SK-N-SH treated with all-trans-retinoic acid at 6 μM for 48 hours (cell line): Measurements from ENCODE around the gene JAGN1.
"Not testable (repeated sequence)": the region's sequence is repeated elsewhere in the genome, so short reads cannot be mapped to it uniquely, and the experiment has no call there.

Source experiments
- ATAC-seq: fragments of 200-7000 bp; cut with Tn5 transposase; 3 replicates; pipeline ENCODE4 v1.9.1; 2020; ENCODE audit warnings: mild to moderate bottlenecking, moderate library complexity
- ARNTL ChIP-seq: fragments of 450-650 bp; formaldehyde crosslinking; IDR thresholded peaks from 2 replicates; pipeline ENCODE4 v1.5.0; 2020; ENCODE audit warnings: low read depth, mild to moderate bottlenecking, moderate library complexity, borderline replicate concordance
- BACH2 ChIP-seq: fragments of 250-450 bp; sonication (Bioruptor Pico); IDR thresholded peaks from 2 replicates; pipeline ENCODE4 v1.9.0; 2021; ENCODE audit warnings: mild to moderate bottlenecking, borderline replicate concordance
- CSDC2 ChIP-seq: fragments of 250-450 bp; sonication (Bioruptor Pico); IDR thresholded peaks from 2 replicates; pipeline ENCODE4 v1.5.0; 2020; ENCODE audit warnings: mild to moderate bottlenecking, moderate library complexity
- ESRRG ChIP-seq: fragments of 250-450 bp; sonication (Bioruptor Pico); IDR thresholded peaks from 2 replicates; pipeline ENCODE4 v1.6.1; 2021; ENCODE audit warnings: mild to moderate bottlenecking
- OSR1 ChIP-seq: fragments of 250-450 bp; sonication (Bioruptor Pico); IDR thresholded peaks from 2 replicates; pipeline ENCODE4 v1.8.0; 2022; ENCODE audit warnings: moderate library complexity, mild to moderate bottlenecking, inconsistent platforms
- PPARA ChIP-seq: fragments of 250-450 bp; sonication (Bioruptor Pico); IDR thresholded peaks from 2 replicates; pipeline ENCODE4 v1.5.0; 2020; ENCODE audit warnings: mild to moderate bottlenecking, borderline replicate concordance
- RARB ChIP-seq: fragments of 250-450 bp; sonication (Bioruptor Pico); IDR thresholded peaks from 2 replicates; pipeline ENCODE4 v1.8.0; 2021; ENCODE audit warnings: mild to moderate bottlenecking, moderate library complexity
- SNAI2 ChIP-seq: fragments of 250-450 bp; sonication (Bioruptor Pico); IDR thresholded peaks from 2 replicates; pipeline ENCODE4 v1.5.0; 2020; ENCODE audit warnings: mild to moderate bottlenecking, moderate library complexity
- ZC3H10 ChIP-seq: fragments of 250-450 bp; sonication (Bioruptor Pico); IDR thresholded peaks from 2 replicates; pipeline ENCODE4 v1.5.1; 2021; ENCODE audit warnings: mild to moderate bottlenecking, moderate library complexity
- ZFP3 ChIP-seq: fragments of 250-450 bp; sonication (Bioruptor Pico); IDR thresholded peaks from 2 replicates; pipeline ENCODE4 v1.5.0; 2020; ENCODE audit warnings: mild to moderate bottlenecking, moderate library complexity
- ZFP30 ChIP-seq: fragments of 450-650 bp; formaldehyde crosslinking; IDR thresholded peaks from 2 replicates; pipeline ENCODE4 v1.5.0; 2022; ENCODE audit warnings: mild to moderate bottlenecking, moderate library complexity
- ZNF565 ChIP-seq: fragments of 450-650 bp; formaldehyde crosslinking; conservative IDR thresholded peaks from 2 replicates; pipeline ENCODE4 v1.5.0; 2020; ENCODE audit warnings: low read depth, mild to moderate bottlenecking, moderate library complexity
- ZNF70 ChIP-seq: fragments of 450-650 bp; formaldehyde crosslinking; IDR thresholded peaks from 2 replicates; pipeline ENCODE4 v1.5.0; 2020; ENCODE audit warnings: mild to moderate bottlenecking, moderate library complexity
- ZNF8 ChIP-seq: fragments of 450-650 bp; formaldehyde crosslinking; IDR thresholded peaks from 2 replicates; pipeline ENCODE4 v1.5.0; 2020; ENCODE audit warnings: mild to moderate bottlenecking, moderate library complexity
- TF ChIP-seq, protein P1 (sequence below): fragments of 250-450 bp; sonication (Bioruptor Pico); IDR thresholded peaks from 2 replicates; pipeline ENCODE4 v1.5.0; 2020; ENCODE audit warnings: mild to moderate bottlenecking, moderate library complexity
- TF ChIP-seq, protein P2 (sequence below): fragments of 250-450 bp; sonication (Bioruptor Pico); IDR thresholded peaks from 2 replicates; pipeline ENCODE4 v1.8.0; 2021; ENCODE audit warnings: low read depth, mild to moderate bottlenecking, moderate library complexity, borderline replicate concordance
- TF ChIP-seq, protein P3 (sequence below): fragments of 250-450 bp; sonication (Bioruptor Pico); IDR thresholded peaks from 2 replicates; pipeline ENCODE4 v1.8.0; 2020; ENCODE audit warnings: mild to moderate bottlenecking, moderate library complexity, borderline replicate concordance

Gene JAGN1

DNA sequence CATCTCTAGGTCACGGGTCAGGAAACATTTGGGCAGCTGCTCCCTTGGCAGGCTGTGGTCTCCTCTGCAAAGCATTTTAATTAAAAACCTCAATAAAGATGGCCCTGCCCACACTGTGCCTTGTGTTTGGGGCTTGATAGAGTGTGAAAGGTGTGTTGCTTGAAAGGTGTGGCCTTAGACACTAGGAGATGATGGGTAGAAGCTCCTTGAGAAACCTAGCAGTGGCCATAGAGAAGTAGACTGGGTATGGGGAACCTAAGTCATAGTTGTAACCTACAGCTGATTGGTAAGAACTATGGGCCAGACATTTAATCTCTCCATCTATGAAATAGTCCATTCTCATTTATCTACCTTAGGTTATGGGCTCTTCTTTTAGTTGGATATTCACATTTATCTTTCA, 3.3 kb downstream of the JAGN1 start:
- no peak for ATAC-seq
- TF ChIP-seq, protein P1, sequence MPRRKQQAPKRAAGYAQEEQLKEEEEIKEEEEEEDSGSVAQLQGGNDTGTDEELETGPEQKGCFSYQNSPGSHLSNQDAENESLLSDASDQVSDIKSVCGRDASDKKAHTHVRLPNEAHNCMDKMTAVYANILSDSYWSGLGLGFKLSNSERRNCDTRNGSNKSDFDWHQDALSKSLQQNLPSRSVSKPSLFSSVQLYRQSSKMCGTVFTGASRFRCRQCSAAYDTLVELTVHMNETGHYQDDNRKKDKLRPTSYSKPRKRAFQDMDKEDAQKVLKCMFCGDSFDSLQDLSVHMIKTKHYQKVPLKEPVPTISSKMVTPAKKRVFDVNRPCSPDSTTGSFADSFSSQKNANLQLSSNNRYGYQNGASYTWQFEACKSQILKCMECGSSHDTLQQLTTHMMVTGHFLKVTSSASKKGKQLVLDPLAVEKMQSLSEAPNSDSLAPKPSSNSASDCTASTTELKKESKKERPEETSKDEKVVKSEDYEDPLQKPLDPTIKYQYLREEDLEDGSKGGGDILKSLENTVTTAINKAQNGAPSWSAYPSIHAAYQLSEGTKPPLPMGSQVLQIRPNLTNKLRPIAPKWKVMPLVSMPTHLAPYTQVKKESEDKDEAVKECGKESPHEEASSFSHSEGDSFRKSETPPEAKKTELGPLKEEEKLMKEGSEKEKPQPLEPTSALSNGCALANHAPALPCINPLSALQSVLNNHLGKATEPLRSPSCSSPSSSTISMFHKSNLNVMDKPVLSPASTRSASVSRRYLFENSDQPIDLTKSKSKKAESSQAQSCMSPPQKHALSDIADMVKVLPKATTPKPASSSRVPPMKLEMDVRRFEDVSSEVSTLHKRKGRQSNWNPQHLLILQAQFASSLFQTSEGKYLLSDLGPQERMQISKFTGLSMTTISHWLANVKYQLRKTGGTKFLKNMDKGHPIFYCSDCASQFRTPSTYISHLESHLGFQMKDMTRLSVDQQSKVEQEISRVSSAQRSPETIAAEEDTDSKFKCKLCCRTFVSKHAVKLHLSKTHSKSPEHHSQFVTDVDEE (CRISPR knock-in tag): no peak
- TF ChIP-seq ZNF8 (CRISPR knock-in tag) (no peak), OSR1 (CRISPR knock-in tag) (no peak), CSDC2 (CRISPR knock-in tag) (no peak), RARB (CRISPR knock-in tag) (no peak), BACH2 (CRISPR knock-in tag) (no peak), ZFP30 (CRISPR knock-in tag) (no peak), ZC3H10 (CRISPR knock-in tag) (no peak)
- TF ChIP-seq, protein P2, sequence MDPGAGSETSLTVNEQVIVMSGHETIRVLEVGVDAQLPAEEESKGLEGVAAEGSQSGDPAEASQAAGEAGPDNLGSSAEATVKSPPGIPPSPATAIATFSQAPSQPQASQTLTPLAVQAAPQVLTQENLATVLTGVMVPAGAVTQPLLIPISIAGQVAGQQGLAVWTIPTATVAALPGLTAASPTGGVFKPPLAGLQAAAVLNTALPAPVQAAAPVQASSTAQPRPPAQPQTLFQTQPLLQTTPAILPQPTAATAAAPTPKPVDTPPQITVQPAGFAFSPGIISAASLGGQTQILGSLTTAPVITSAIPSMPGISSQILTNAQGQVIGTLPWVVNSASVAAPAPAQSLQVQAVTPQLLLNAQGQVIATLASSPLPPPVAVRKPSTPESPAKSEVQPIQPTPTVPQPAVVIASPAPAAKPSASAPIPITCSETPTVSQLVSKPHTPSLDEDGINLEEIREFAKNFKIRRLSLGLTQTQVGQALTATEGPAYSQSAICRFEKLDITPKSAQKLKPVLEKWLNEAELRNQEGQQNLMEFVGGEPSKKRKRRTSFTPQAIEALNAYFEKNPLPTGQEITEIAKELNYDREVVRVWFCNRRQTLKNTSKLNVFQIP (CRISPR knock-in tag): no peak

DNA sequence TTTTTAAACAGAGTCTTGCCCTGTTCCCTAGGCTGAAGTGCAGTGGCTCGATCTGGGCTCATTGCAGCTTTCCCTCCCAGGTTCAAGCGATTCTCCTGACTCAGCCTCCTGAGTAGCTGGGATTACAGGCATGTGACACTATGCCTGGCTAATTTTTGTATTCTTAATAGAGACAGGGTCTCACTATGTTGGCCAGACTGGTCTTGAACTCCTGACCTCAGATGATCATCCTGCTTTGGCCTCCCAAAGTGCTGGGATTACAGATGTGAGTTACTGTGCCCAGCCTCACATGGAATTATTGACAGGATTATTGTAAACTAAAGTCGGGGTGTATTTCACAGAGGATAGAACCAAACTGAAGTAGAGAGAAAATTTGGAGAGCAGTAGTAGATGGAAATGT, 5.3 kb downstream of the JAGN1 start:
- ATAC-seq: not testable (repeated sequence)

DNA sequence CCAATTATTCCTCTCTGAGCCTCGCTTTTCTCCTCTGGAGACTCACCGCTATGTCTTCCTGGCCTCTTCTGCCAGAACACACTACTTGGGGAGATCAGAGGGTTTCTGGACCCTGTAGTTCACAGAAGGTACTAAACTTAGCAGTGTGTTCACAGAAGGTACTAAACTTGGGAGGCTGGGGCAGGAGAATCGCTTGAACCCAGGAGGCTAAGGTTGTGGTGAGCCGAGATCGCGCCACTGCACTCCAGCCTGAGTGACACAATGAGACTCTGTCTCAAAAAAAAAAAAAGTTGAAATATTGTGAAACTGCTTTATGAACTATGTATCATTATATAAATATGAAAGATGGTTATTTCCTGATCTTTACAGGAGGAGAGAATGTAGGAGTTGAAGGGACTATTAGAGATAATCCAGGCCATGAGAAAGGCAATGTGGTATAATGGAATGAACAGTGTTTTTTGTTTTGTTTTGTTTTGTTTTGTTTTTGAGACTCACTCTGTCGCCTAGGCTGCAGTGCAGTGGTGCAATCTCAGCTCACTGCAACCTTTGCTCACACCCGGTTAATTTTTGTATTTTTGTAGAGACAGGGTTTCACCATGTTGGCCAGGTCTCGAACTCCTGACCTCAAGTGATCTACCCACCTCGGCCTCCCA, 6.5 kb downstream of the JAGN1 start:
- ATAC-seq: not testable (repeated sequence)

DNA sequence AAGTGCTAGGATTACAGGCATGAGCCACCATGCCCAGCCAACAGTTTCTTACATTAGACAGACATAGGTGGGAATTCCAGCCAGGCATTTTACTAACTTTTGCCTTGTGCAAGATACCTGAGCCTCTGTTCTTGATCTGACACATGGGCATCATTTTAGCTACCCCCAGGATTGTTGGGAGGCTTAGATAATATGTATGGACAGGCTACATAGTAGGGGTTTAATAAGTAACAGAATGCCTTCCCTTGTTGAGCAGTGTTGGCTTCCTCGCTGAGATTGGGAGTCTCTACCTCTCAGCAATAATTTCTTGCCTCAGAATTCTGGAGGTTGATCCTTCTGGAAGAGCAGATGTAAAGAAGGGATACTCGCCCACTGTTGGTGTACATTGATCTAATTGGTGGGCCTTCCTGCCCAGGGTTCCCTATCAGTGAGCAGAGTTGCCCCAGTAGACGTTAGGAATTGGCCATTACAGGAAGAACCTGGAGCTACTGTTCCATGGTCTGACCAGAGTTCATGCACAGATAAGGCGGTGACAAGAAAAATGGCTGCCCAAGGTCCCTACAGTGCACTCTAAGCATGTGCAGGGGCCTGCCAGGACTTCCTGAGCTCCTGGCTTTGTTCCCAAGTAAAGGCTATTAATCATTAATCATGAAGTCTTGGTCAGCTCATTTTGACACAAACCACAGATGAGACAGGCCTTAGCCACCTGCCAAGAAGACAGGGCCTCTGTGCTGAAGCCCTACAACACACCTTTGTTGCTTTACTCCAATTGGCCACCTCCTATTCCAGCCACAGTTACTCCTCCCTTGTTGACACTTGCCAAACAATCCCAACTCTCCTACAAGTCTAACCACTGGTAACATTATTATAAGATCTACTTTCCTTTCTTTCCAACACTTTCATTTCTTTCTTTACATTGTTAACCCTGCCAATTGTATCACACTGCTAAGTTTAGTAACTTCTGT, 7.3 kb downstream of the JAGN1 start:
- TF ChIP-seq, protein P1 (CRISPR knock-in tag): no peak
- no peak for TF ChIP-seq ZFP3
- TF ChIP-seq BACH2 (CRISPR knock-in tag): no peak
- TF ChIP-seq ZNF565: no peak
- TF ChIP-seq PPARA (CRISPR knock-in tag): no peak
- TF ChIP-seq, protein P3, sequence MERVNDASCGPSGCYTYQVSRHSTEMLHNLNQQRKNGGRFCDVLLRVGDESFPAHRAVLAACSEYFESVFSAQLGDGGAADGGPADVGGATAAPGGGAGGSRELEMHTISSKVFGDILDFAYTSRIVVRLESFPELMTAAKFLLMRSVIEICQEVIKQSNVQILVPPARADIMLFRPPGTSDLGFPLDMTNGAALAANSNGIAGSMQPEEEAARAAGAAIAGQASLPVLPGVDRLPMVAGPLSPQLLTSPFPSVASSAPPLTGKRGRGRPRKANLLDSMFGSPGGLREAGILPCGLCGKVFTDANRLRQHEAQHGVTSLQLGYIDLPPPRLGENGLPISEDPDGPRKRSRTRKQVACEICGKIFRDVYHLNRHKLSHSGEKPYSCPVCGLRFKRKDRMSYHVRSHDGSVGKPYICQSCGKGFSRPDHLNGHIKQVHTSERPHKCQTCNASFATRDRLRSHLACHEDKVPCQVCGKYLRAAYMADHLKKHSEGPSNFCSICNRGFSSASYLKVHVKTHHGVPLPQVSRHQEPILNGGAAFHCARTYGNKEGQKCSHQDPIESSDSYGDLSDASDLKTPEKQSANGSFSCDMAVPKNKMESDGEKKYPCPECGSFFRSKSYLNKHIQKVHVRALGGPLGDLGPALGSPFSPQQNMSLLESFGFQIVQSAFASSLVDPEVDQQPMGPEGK (CRISPR knock-in tag): no peak
- peak; percentile 68 for ATAC-seq

DNA sequence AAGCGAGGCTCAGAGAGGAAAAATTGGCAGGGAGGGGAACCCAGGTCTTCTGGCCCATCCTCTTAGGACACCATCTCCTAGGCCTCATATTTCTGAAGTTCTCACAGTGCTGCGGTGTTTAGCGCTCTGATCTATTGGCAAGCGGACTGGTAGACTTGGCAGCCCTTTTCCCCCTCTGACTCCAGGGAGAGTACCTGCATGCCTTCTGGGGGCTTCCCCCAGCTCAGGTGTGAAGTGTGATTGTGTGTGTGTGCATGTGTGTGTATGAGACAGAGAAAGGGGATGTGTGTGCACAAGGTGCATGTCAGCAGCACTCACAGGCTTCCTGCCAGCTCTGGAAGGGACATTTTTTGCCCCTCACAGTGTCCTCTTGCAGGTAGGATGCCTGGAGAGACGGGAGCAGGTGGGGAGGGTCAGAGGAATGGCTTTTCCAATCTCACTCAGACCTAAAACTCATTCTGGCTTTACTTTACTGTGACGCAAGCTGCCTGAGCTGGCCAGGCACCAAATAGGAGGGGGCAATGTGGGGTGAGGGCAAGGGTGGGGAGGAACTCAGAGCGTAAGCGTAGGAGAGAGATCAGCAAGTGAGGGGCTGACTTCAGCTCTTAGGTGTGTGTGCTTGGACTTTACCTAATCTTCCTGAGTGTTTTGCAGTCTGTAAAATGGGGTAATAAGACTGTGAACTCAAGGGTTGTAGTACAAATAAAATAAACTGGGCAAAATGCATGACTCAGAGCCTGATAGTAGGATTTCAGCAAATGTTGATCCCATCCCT, 8.2 kb downstream of the JAGN1 start:
- no peak for ATAC-seq
- TF ChIP-seq ARNTL (CRISPR knock-in tag) (no peak), ZC3H10 (CRISPR knock-in tag) (no peak), ZNF70 (CRISPR knock-in tag) (no peak), ZFP3 (no peak), ZFP30 (CRISPR knock-in tag) (no peak), ESRRG (CRISPR knock-in tag) (no peak), RARB (CRISPR knock-in tag) (no peak), ZNF565 (no peak), PPARA (CRISPR knock-in tag) (no peak), SNAI2 (CRISPR knock-in tag) (no peak)
- TF ChIP-seq, protein P2 (CRISPR knock-in tag): no peak
- TF ChIP-seq, protein P3 (CRISPR knock-in tag): no peak
